Fibroblast of the conjunctiva (primary cell): ENCODE measurements around the gene GPR150.
"Not testable (repeated sequence)": the region's sequence is repeated elsewhere in the genome, so short reads cannot be mapped to it uniquely, and the experiment has no call there.

Source experiments
- DNase-seq: peaks from one replicate; pipeline ENCODE4 v3.0.0-alpha.2; 2010; ENCODE audit warnings: low read depth

Gene GPR150

GRCh38 chr5:95623706-95624105 lies 3.8 kb downstream of the GPR150 start:
- no peak for DNase-seq

- no peak for DNase-seq
Measured at GRCh38 chr5:95624368-95624767, 4.5 kb downstream of the GPR150 start.

GRCh38 chr5:95626701-95627100 lies 6.8 kb downstream of the GPR150 start:
- DNase-seq = no peak

- DNase-seq = no peak
Measured at GRCh38 chr5:95627971-95628810, 8.3 kb downstream of the GPR150 start.

- no peak for DNase-seq
Measured at GRCh38 chr5:95628933-95629332, 9.0 kb downstream of the GPR150 start.

- no peak for DNase-seq
Measured at GRCh38 chr5:95630394-95630917, 10.6 kb downstream of the GPR150 start.

GRCh38 chr5:95631255-95631958 lies 11.5 kb downstream of the GPR150 start:
- peak; percentile 69 for DNase-seq

GRCh38 chr5:95631991-95632675 lies 12.2 kb downstream of the GPR150 start:
- DNase-seq = no peak

- DNase-seq = not testable (repeated sequence)
Measured at GRCh38 chr5:95632942-95633341, 13.1 kb downstream of the GPR150 start.

GRCh38 chr5:95633671-95634070 lies 13.8 kb downstream of the GPR150 start:
- no peak for DNase-seq

- DNase-seq = no peak
Measured at GRCh38 chr5:95634081-95634480, 14.2 kb downstream of the GPR150 start.

GRCh38 chr5:95638632-95639031 lies 18.7 kb downstream of the GPR150 start:
- no peak for DNase-seq

- DNase-seq = peak; percentile 77
Measured at GRCh38 chr5:95641741-95642220, 21.9 kb downstream of the GPR150 start.

GRCh38 chr5:95643152-95643551 lies 23.3 kb downstream of the GPR150 start:
- no peak for DNase-seq

- no peak for DNase-seq
Measured at GRCh38 chr5:95644351-95645042, 24.6 kb downstream of the GPR150 start.

GRCh38 chr5:95646226-95646568 lies 26.3 kb downstream of the GPR150 start:
- DNase-seq = not testable (repeated sequence)

GRCh38 chr5:95646569-95647431 lies 26.9 kb downstream of the GPR150 start, which contains the start of gene RFESD:
Gene RFESD (plus strand): TSS chr5:95646777. CDS start chr5:95652272, 5,495 bp downstream.
- peak; percentile 95 for DNase-seq

GRCh38 chr5:95647886-95648860 lies 28.3 kb downstream of the GPR150 start:
- no peak for DNase-seq

- DNase-seq = no peak
Measured at GRCh38 chr5:95649274-95649673, 29.4 kb downstream of the GPR150 start.
